DMS53 treated with DMSO at 0.1 percent for 48 hours (cell line): ENCODE data around the gene ADGRB3.
"Not testable (repeated sequence)": the region's sequence is repeated elsewhere in the genome, so short reads cannot be mapped to it uniquely, and the experiment has no call there.

Experiments used
- DNase-seq: peaks from one replicate; lab custom pipeline; 2025; ENCODE audit not compliant: unreplicated experiment; lab: John Stamatoyannopoulos, UW

ADGRB3 gene

DNA sequence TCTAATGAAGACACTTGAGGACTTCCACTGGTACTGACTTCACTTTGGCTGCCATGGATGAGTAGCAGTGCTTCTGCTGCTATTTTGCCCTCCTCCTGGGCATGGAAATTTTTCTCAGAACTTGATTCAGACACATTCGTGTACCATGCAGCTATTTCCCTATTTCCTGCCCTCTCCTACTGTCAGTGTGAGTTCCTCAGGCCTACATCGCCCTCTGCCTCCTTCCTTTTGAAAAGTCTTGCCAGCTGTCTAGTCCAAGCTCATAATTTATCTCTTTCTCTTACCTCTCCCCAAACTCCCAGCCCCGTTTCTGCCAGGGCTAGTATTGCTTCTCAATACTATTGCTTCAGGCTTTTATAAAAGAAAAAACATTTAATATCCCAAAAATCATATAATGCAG lies 470.2 kb downstream of the ADGRB3 start:
- DNase-seq: no peak

DNA sequence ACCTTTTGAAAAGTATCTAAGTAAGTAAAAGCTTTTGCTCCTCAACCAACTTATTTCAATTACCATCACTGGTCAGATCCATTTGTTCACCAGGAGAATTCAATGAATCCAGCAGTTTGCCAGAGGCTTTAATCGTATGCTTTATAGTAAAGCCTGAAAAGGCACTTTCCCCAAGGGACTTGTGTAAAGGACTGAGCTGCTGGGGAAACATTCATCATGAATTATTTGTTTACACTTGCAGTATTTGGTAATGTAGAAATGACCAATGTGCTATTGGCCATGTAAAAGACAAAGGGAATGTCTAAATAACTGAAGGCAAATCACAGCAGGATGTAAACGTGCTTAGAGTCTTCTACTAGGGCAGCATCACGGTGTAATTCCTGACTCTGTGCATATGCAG lies 471.4 kb downstream of the ADGRB3 start:
- DNase-seq: no peak

DNA sequence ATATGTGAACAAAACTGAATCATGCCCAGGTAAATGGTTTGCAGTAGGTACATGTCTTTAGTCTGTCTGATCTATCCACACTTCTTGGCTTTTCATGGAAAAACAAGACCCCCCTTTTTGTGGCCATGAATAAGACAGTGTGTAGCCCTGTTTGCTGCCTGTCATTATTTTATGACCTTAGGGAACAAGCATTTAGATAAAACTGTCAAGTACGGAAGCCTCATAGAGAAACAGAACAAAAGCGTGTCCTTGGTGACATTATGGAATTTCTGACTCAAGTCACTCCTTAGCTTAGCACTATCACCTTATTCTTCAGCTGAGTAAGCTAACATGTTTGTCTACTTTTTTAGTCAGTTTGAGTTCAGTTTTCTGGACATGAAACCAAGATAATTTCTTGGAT lies 476.2 kb downstream of the ADGRB3 start:
- no peak for DNase-seq

DNA sequence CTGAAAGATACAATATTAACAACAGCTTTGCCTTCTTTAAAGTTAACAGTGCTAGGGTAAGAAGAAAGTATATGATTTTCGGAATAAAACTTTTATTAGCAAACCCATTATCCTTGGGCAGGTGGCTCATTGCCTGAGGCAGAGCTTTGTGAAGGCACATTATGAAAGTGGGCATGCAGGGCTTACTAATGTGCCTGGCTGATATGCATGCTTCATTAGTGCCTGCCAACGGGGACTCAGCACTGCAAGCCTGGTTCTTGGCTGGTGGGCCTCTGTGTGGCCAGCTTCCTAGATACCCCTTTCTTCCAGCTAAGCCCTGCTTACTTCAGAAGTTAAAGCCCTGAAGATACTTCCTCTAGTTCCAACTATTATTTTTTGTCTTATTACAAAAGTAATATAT lies 481.6 kb downstream of the ADGRB3 start:
- DNase-seq: no peak

- not testable (repeated sequence) for DNase-seq
Observed at GRCh38 chr6:69121461-69122406, 486.7 kb downstream of the ADGRB3 start.

- DNase-seq: no peak
Observed at GRCh38 chr6:69122407-69122773, 487.3 kb downstream of the ADGRB3 start.

- DNase-seq: no peak
Observed at GRCh38 chr6:69128411-69128810, 493.3 kb downstream of the ADGRB3 start.

- no peak for DNase-seq
Observed at GRCh38 chr6:69129046-69129445, 494.0 kb downstream of the ADGRB3 start.

DNA sequence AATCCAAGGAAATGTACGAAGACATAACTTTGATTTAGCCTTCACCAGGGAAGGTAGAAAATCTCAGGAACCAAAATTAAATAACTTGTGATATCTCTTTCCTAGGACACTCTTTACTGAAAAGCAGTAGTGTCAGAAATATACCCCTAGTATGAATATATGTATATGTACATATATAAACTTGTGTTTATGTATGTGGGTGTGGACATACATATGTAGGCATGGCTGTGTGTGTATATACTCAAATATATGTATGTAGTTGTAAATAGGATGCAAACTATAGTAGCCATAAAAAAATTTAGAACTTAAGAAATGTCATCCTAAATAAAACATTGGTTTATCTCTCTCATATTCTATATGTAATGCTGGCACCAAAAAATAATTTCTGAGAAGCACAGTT lies 500.8 kb downstream of the ADGRB3 start:
- DNase-seq: no peak

DNA sequence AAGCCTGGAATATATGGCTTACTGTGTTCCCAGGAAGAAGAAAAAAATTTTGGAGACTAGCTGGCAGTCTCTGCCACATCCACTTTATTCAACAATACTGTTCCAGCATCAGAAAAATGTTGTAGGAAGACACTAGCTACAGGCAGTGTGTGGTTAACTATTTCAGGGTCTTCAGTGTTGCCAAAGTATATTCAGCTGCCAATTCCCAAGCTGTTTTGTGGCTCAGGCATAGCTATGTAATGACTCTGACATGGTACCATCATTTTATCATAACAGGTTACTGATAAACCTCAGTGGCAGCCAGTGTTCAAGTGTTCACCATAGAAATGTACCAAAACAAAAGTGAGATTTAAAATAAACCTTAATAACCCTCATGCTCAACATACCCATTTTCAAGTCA lies 503.1 kb downstream of the ADGRB3 start:
- DNase-seq: no peak

DNA sequence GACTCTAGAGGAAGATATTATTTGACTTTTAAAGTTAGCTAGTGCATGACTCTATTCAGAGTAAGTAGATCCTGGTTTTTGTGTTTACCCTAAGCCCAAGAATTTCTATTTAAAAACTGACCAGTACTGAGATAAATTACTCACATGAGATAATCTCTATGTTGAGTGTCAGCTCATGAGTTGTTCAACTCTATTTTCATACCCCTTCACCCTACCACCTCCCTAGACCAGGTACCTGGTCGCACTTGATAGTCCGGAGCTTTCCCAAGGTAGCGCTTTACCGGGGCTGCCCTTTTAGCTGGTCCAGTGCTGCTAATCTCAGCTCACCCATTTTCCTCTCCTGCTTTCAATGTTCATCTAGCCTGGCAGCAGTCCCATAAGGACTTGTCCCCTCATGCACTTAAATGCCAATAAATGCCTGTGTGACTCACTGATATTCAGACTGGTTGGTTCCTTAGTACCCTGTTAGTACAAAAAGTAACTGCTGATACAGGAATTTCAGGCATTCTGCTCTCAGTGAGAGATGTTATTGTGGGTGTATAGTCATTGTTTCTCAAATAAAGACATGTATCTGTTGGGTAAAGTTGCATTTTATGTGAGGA lies 503.9 kb downstream of the ADGRB3 start:
- DNase-seq: no peak

GRCh38 chr6:69145062-69145461 lies 510.0 kb downstream of the ADGRB3 start:
- DNase-seq: no peak

DNA sequence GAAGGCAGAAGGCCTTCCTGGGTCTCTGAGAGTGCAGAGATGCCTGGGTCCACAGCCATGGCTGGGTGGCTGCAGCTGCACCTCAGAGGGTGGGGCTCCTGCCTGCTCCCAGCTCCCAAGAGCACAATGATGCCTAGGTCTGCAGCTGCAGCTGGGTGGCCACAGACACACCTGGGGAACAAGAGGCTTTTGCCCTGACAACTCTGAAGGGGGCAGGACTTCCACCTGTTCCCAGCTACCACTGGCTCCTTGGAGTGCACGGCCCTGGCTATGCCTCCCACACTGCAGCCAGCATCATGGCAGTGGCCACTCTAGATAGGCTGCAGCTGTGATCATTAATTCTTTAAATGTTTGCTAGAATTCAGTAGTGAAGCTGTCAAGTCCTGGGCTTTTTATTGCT lies 511.3 kb downstream of the ADGRB3 start:
- DNase-seq: no peak

GRCh38 chr6:69155467-69155866 lies 520.4 kb downstream of the ADGRB3 start:
- DNase-seq: no peak

- DNase-seq: no peak
Observed at GRCh38 chr6:69162811-69163210, 527.7 kb downstream of the ADGRB3 start.

DNA sequence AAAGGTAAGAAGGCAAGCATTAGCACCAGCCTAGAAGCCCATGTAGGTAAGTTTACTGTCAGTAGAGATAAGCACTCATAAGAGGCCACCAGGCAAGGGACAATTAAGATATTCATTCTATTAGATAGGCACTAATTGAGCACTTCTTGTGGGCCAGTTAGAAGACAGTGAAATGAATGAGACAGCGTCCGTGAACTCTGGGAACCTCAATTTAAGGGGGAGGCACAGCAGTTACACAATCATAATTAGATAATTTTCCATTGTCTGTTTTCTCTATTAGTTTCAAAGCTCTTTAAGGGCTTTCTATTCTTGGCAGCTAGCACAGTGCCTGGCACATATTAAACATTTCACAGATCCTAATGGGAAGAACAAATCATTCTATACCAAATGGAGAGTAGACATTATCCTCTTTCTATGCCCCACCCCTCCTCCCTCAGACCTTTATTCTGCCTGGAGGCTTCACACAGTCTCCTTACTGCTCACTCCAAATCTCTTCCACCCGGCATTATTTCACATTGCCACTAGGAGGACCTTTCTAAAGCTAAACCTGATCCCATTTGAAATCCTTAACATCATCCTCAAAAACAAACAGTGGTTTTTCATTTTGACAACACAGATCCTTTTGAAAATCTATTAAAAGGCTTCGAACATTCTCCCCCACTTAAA lies 529.6 kb downstream of the ADGRB3 start:
- no peak for DNase-seq

- peak; percentile 88 for DNase-seq
Observed at GRCh38 chr6:69179681-69180080, 544.6 kb downstream of the ADGRB3 start.

DNA sequence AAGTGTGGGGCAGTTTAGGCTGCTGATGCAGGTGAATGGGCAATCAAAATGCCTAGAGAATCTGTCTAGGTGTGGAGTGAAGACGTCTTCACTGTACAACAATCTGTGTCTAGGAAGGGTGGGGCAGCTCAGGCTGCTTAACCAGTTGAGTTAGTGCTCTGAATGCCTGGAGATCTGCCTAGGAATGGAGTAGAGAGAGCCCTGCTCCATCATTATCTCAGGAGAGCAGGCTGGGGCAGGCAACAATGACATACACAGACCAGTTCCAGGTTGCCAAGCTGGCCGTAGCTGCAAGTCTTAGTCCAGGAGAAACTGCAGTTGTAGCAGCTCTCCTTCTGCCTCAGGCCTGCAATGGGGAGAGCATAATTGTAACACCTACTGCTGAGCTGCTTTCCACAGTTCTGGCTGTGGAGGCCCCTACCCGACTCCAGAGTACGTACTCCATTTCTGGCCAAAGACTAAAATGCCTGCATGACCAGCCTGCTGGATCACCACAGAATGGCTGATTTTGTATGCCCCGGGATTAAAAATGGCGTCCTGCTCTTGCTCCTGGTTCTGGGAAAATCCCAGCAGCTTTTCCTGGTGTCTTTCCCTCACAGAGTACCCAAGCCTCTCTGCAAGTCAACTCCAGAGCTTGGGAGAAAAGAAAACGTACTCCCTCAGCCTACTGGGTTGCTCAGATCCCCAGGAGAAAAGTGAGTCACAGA lies 545.4 kb downstream of the ADGRB3 start:
- DNase-seq: no peak

DNA sequence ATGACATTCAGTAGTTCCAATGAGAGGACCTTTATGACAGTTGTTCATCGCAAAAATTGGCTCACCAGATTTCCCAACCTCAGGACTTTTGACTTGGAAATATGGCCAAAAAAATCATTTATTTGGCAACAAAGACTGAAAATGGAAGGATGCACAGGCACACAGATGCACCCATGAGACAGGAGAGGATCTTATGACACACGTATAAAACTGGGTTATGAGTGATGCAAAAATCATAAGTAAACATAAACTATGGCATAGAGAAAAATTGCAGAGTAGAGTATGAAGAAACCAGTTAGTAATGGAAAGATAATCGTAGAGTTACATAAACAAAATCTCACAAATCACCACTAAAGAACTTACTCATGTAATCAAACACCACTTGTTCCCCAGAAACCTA lies 546.9 kb downstream of the ADGRB3 start:
- no peak for DNase-seq

DNA sequence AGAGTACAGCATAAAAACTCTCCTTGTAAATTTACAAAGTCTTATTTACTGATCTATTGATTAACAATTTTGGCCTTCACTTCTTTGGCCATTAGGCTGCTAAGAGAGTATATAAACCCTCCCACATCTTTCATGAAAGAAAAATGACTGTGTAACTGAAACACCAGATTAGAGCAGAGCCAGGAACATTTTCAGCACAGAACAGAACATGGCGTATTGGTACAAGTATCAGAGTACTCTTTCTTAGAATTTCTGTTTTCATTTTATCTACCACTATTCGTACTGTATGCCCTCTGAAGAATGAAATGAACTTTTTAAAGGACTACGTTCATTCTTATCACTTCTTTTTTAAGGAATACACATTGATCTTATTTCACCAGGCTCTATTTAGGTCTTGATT lies 550.2 kb downstream of the ADGRB3 start:
- DNase-seq: no peak

- no peak for DNase-seq
Observed at GRCh38 chr6:69202768-69203167, 567.7 kb downstream of the ADGRB3 start.
